ENCODE results near the gene GLT1D1. TPM values are rescaled to one million over a fixed set of nuclear protein-coding genes. Genes with fewer than 3 reads are reported as not detected.

The GLT1D1 gene
- total and polyA plus RNA-seq, 8 donors = 0.13 to 1.3 (median 0.89) TPM; not detected in 4

- WGBS, 5 donors = 28 to 67% (median 43%) methylated on average over 4 of the region's 4 CpGs
- H3K9me3 ChIP-seq = no peaks in the 10 kb centered on the region
Measured at GRCh38 chr12:128906485-128907137, 53.3 kb downstream of the GLT1D1 start.

GRCh38 chr12:128908254-128908653 is 55.0 kb downstream of the GLT1D1 start:
- intact Hi-C loops (cut with DNase I; ENCODE audit: low total_unique reads) = no loop called here
- WGBS, 5 donors = 78 to 95% (median 91%) methylated on average over 4 of the region's 4 CpGs
- Histone ChIP-seq H3K36me3 (no peaks in the 10 kb centered on the region), H3K4me3 (no peak overlapping the region), H3K4me1 (peaks cover 0 to 23% (median 0%) of the 10 kb centered on the region in 4 donors), H3K27me3 (no peaks in the 10 kb centered on the region), H3K27ac (no peak overlapping the region), H3K9me3 (no peaks in the 10 kb centered on the region)
- no peak for TF ChIP-seq EP300 (IDR thresholded peaks at IDR 0.05)
- no peak for TF ChIP-seq CTCF (IDR thresholded peaks at IDR 0.05)
- no peak for TF ChIP-seq POLR2AphosphoS5 (IDR thresholded peaks at IDR 0.05)
- TF ChIP-seq POLR2A (IDR thresholded peaks at IDR 0.05) = no peak
- DNase-seq = no peak

More at GRCh38 chr12:128906485-128907137, 53.3 kb downstream of the GLT1D1 start:
- Histone ChIP-seq H3K4me1 (peaks cover 0 to 23% (median 0%) of the 10 kb centered on the region in 4 donors), H3K27ac (peak overlapping the region in 2 of 5 donors; percentile 7 to 49), H3K36me3 (no peaks in the 10 kb centered on the region), H3K27me3 (no peaks in the 10 kb centered on the region), H3K4me3 (no peak overlapping the region)
- TF ChIP-seq POLR2AphosphoS5 (IDR thresholded peaks at IDR 0.05) = no peak
- TF ChIP-seq CTCF (IDR thresholded peaks at IDR 0.05) = no peak
- TF ChIP-seq POLR2A (IDR thresholded peaks at IDR 0.05) = no peak
- DNase-seq = peak in 1 of 2 donors; percentile 9
- intact Hi-C loops (cut with DNase I; ENCODE audit: low total_unique reads) = no loop called here

GRCh38 chr12:128909653-128910052 is 56.4 kb downstream of the GLT1D1 start:
- no peaks in the 10 kb centered on the region for H3K9me3 ChIP-seq
- no peak for DNase-seq
- intact Hi-C loops (cut with DNase I; ENCODE audit: low total_unique reads) = no loop called here
- H3K36me3 ChIP-seq = no peaks in the 10 kb centered on the region
- TF ChIP-seq EP300 (IDR thresholded peaks at IDR 0.05) (no peak), POLR2AphosphoS5 (IDR thresholded peaks at IDR 0.05) (no peak), POLR2A (IDR thresholded peaks at IDR 0.05) (no peak), CTCF (IDR thresholded peaks at IDR 0.05) (no peak)
- H3K4me3 ChIP-seq = no peak overlapping the region
- H3K27me3 ChIP-seq = no peaks in the 10 kb centered on the region
- H3K4me1 ChIP-seq = peaks cover 0 to 23% (median 0%) of the 10 kb centered on the region in 4 donors
- 55 to 76% (median 66%) methylated on average over 1 of the region's 1 CpG for whole genome bisulfite sequencing, 5 donors
- no peak overlapping the region for H3K27ac ChIP-seq

GRCh38 chr12:128910629-128911028 is 57.4 kb downstream of the GLT1D1 start:
- Histone ChIP-seq H3K4me1 (peaks cover 0 to 18% (median 0%) of the 10 kb centered on the region in 4 donors), H3K27ac (no peak overlapping the region), H3K9me3 (no peaks in the 10 kb centered on the region), H3K27me3 (no peaks in the 10 kb centered on the region), H3K36me3 (no peaks in the 10 kb centered on the region), H3K4me3 (no peak overlapping the region)
- 82 to 96% (median 91%) methylated on average over 10 of the region's 10 CpGs for WGBS, 5 donors
- no peak for DNase-seq
- TF ChIP-seq POLR2AphosphoS5 (IDR thresholded peaks at IDR 0.05) (no peak), EP300 (IDR thresholded peaks at IDR 0.05) (no peak)
- intact Hi-C loops (cut with DNase I; ENCODE audit: low total_unique reads) = no loop called here

- no peaks in the 10 kb centered on the region for H3K9me3 ChIP-seq
- H3K36me3 ChIP-seq = no peaks in the 10 kb centered on the region
- intact Hi-C loops (cut with DNase I; ENCODE audit: low total_unique reads) = no loop called here
- no peaks in the 10 kb centered on the region for H3K27me3 ChIP-seq
- WGBS, 5 donors = 78 to 94% (median 92%) methylated on average over 5 of the region's 5 CpGs
- TF ChIP-seq CTCF (IDR thresholded peaks at IDR 0.05) (no peak), POLR2AphosphoS5 (IDR thresholded peaks at IDR 0.05) (no peak), EP300 (IDR thresholded peaks at IDR 0.05) (no peak), POLR2A (IDR thresholded peaks at IDR 0.05) (no peak)
- no peak overlapping the region for H3K27ac ChIP-seq
- H3K4me3 ChIP-seq = no peak overlapping the region
- peaks cover 0 to 6% (median 0%) of the 10 kb centered on the region in 4 donors for H3K4me1 ChIP-seq
- no peak for DNase-seq
Measured at GRCh38 chr12:128911861-128912260, 58.6 kb downstream of the GLT1D1 start.
